Upper lobe of left lung (tissue), 4 donors: Measurements from ENCODE around the gene ELANE.
A peak's percentile ranks its signal among the peaks of the same experiment; 100 is the strongest.

Experiments
- CTCF ChIP-seq, 6 experiments: fragments of 450-650 bp in 4 of 6; fragments of 200-600 bp in 2 of 6; sonication (generic) in 2 of 6; IDR thresholded peaks; one replicate each; pipeline ENCODE4 v1.5.1; 2016 to 2019; ENCODE audit warnings: antibody characterized with exemption in 6 of 6
- EP300 ChIP-seq, 4 donors: sonication (generic); formaldehyde crosslinking; IDR thresholded peaks; one replicate each; pipeline ENCODE4 v1.5.1; 2017; ENCODE audit warnings: antibody characterized with exemption in 4 of 4, control low read depth in 2 of 4
- POLR2A ChIP-seq, 4 donors: fragments of 450-650 bp; IDR thresholded peaks; one replicate each; pipeline ENCODE4 v1.5.1; 2016 to 2017; ENCODE audit warnings: antibody characterized with exemption in 4 of 4, mild to moderate bottlenecking in 2 of 4
- POLR2AphosphoS5 ChIP-seq, 2 donors: sonication (generic); formaldehyde crosslinking; IDR thresholded peaks; one replicate each; pipeline ENCODE4 v1.5.1; 2017; ENCODE audit warnings: antibody characterized with exemption in 2 of 2

GRCh38 chr19:861756-862580 lies 9.9 kb downstream of the ELANE start:
- TF ChIP-seq CTCF (IDR thresholded peaks at IDR 0.05) (peak in 1 of 6 experiments; percentile 31), POLR2A (IDR thresholded peaks at IDR 0.05) (no peak), POLR2AphosphoS5 (IDR thresholded peaks at IDR 0.05) (no peak), EP300 (IDR thresholded peaks at IDR 0.05) (no peak)
